22Rv1 (cell line): ENCODE data around the gene ART5.

Experiments
- ZFX ChIP-seq: fragments of 450-650 bp; IDR thresholded peaks from 2 replicates; pipeline ENCODE4 v1.6.1; 2017; ENCODE audit warnings: antibody characterized with exemption, borderline replicate concordance
- TF ChIP-seq, protein P1 (sequence below): fragments of 450-650 bp; IDR thresholded peaks from 2 replicates; pipeline ENCODE4 v1.5.1; 2017; ENCODE audit warnings: mild to moderate bottlenecking

DNA sequence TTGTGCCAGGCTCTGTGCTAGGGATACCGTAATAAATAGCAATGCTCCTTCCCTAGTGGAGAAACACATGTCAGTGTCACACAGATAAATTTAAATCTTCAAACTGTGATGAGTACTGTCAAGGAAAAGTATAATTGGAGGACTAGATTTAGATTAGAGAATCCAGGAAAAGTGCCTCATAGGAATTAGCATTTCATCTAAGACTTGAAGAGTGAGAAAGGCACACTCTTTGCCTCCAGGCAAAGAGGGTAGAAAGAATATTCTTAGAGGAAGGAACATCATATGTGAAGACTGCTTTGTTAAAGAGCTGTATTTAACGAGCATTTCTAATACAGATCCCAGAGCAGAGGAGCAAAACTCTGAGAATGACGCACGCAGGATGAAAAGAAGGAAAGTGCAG lies 30.9 kb downstream of the ART5 start:
- TF ChIP-seq, protein P1, sequence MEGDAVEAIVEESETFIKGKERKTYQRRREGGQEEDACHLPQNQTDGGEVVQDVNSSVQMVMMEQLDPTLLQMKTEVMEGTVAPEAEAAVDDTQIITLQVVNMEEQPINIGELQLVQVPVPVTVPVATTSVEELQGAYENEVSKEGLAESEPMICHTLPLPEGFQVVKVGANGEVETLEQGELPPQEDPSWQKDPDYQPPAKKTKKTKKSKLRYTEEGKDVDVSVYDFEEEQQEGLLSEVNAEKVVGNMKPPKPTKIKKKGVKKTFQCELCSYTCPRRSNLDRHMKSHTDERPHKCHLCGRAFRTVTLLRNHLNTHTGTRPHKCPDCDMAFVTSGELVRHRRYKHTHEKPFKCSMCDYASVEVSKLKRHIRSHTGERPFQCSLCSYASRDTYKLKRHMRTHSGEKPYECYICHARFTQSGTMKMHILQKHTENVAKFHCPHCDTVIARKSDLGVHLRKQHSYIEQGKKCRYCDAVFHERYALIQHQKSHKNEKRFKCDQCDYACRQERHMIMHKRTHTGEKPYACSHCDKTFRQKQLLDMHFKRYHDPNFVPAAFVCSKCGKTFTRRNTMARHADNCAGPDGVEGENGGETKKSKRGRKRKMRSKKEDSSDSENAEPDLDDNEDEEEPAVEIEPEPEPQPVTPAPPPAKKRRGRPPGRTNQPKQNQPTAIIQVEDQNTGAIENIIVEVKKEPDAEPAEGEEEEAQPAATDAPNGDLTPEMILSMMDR: no peak
- no peak for TF ChIP-seq ZFX
